ENCODE results near the gene SORCS2. TPM values are rescaled to one million over a fixed set of nuclear protein-coding genes. Genes with fewer than 3 reads are reported as not detected.

Gene SORCS2
- total and polyA plus RNA-seq, 2 of the 8 experiments (the other 6 are each of a cell fraction or from before 2014, with no cell fraction given) = 0.36 to 1.8 TPM

- no peak for TF ChIP-seq RFX5 (IDR thresholded peaks at IDR 0.05; ENCODE audit: borderline replicate concordance, low read depth, low read length)
- TF ChIP-seq HDAC6 (IDR thresholded peaks at IDR 0.05; ENCODE audit: low read depth, low read length) = no peak
- no peak for TF ChIP-seq MAX (IDR thresholded peaks at IDR 0.05)
- no peak for TF ChIP-seq KDM1A (IDR thresholded peaks at IDR 0.05; ENCODE audit: borderline replicate concordance, low read length)
- no peak for TF ChIP-seq CEBPB (IDR thresholded peaks at IDR 0.05; ENCODE audit: low read depth, low read length)
These were observed 309.5 kb downstream of the SORCS2 start (continued) for GRCh38 chr4:7501873-7502272.
